Transverse colon (tissue), 4 donors: ENCODE results near the gene APCDD1. TPM values are rescaled to one million over a fixed set of nuclear protein-coding genes. Genes with fewer than 3 reads are reported as not detected.

Experiments
- DNase-seq: peaks from one replicate; pipeline ENCODE4 v3.0.0-alpha.2; 2019
- H3K27ac ChIP-seq, 4 donors: fragments of 200-600 bp; sonication (generic); 2 replicates each; pipeline ENCODE4 v1.5.1; 2016 to 2018; ENCODE audit warnings: inconsistent platforms in 4 of 4
- H3K27me3 ChIP-seq: fragments of 200-600 bp; sonication (generic); 2 replicates; pipeline ENCODE4 v1.5.1; 2017; ENCODE audit warnings: inconsistent platforms
- H3K36me3 ChIP-seq, 4 donors: fragments of 200-600 bp; sonication (generic); 2 replicates each; pipeline ENCODE4 v1.5.1; 2017 to 2019; ENCODE audit warnings: inconsistent platforms in 4 of 4
- H3K4me1 ChIP-seq, 4 donors: fragments of 200-600 bp; sonication (generic); 2 replicates each; pipeline ENCODE4 v1.5.1; 2017 to 2020; ENCODE audit warnings: inconsistent platforms in 4 of 4
- H3K4me3 ChIP-seq, 4 donors: fragments of 200-600 bp; sonication (generic); 1 replicate in 1 of 4; 2 replicates in 3 of 4; pipeline versions ENCODE4 v1.5.1 to v1.6.1; 2017 to 2019; ENCODE audit warnings: inconsistent platforms in 4 of 4
- H3K9me3 ChIP-seq, 2 donors: fragments of 200-600 bp; sonication (generic); 2 replicates each; pipeline ENCODE4 v1.5.1; 2017 to 2019; ENCODE audit warnings: inconsistent platforms in 2 of 2
- EP300 ChIP-seq: sonication (generic); formaldehyde crosslinking; IDR thresholded peaks from one replicate; pipeline ENCODE4 v1.6.1; 2017; ENCODE audit warnings: antibody characterized with exemption, low read depth
- POLR2A ChIP-seq: fragments of 450-650 bp; IDR thresholded peaks from one replicate; pipeline ENCODE4 v1.6.1; 2016; ENCODE audit warnings: antibody characterized with exemption, mild to moderate bottlenecking, moderate library complexity
- POLR2AphosphoS5 ChIP-seq, 3 donors: sonication (generic); formaldehyde crosslinking; IDR thresholded peaks; one replicate each; pipeline ENCODE4 v1.6.1; 2016; ENCODE audit warnings: antibody characterized with exemption in 3 of 3
- WGBS, 2 donors: methylation state at CpG; one replicate each; pipeline ENCODE4 v1.1.5; 2018; ENCODE audit warnings: low coverage in 1 of 2; 5-methylcytosine and 5-hydroxymethylcytosine counted together
- in situ Hi-C, 4 donors: fragments of 200-750 bp; cut with MboI; loops; one replicate each; pipeline versions ENCODE4 v1.15.0 to v1.15.1; 2017; ENCODE audit warnings: low sequenced_read_pairs in 3 of 4, low pct_ligation_motif_present in 1 of 4, low pct_unique_long_range_greater_than_20kb in 1 of 4
- intact Hi-C: fragments of 100-400 bp; cut with DNase I; formaldehyde crosslinking; loops from one replicate; pipeline ENCODE4 v1.15.1; 2023; ENCODE audit warnings: low total_unique reads
- total RNA-seq, 4 donors: library from RNA; depleted of rRNA; stranded (reverse); fragments of >200 nt; gene quantifications; one replicate each; pipeline ENCODE4 v1.1.0, GENCODE V29; 2016
- TF ChIP-seq, protein P1 (sequence below), 5 experiments: fragments of 200-600 bp in 3 of 5; fragments of 450-650 bp in 2 of 5; sonication (generic) in 3 of 5; IDR thresholded peaks; 1 replicate in 2 of 5; 2 replicates in 3 of 5; pipeline ENCODE4 v1.5.1; 2016 to 2017; ENCODE audit warnings: antibody characterized with exemption in 5 of 5, inconsistent platforms in 3 of 5, mild to moderate bottlenecking in 2 of 5, moderate library complexity in 1 of 5

Gene APCDD1
- total RNA-seq, 4 donors from 2014 or later: 2.6 to 10.8 (median 8.3) TPM

DNA sequence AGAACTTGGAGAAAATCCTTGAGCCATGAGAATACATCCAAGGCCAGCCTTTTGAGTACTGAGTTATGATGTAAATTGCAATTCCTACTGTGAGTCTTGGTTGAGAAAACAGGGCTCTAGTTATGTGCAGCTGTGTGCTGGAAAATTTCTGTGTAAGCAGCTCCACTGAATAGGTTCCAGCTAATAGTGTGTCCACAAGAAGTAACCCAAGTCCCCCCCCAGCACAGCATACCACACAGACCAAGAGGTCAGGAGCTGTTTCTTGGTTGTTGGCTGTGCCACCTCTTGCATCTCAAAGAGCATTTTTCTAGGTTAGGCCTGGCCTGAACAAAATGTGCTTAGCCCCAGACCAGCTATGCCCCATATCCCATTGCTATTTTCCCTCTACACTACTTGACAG is 36.8 kb upstream of the APCDD1 start:
- Histone ChIP-seq H3K27ac (no peak overlapping the region), H3K9me3 (no peaks in the 10 kb centered on the region), H3K36me3 (no peaks in the 10 kb centered on the region), H3K4me3 (no peak overlapping the region), H3K27me3 (no peaks in the 10 kb centered on the region), H3K4me1 (no peaks in the 10 kb centered on the region)
- TF ChIP-seq POLR2AphosphoS5 (IDR thresholded peaks at IDR 0.05) (no peak), POLR2A (no peak), EP300 (no peak)
- TF ChIP-seq, protein P1, sequence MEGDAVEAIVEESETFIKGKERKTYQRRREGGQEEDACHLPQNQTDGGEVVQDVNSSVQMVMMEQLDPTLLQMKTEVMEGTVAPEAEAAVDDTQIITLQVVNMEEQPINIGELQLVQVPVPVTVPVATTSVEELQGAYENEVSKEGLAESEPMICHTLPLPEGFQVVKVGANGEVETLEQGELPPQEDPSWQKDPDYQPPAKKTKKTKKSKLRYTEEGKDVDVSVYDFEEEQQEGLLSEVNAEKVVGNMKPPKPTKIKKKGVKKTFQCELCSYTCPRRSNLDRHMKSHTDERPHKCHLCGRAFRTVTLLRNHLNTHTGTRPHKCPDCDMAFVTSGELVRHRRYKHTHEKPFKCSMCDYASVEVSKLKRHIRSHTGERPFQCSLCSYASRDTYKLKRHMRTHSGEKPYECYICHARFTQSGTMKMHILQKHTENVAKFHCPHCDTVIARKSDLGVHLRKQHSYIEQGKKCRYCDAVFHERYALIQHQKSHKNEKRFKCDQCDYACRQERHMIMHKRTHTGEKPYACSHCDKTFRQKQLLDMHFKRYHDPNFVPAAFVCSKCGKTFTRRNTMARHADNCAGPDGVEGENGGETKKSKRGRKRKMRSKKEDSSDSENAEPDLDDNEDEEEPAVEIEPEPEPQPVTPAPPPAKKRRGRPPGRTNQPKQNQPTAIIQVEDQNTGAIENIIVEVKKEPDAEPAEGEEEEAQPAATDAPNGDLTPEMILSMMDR (IDR thresholded peaks at IDR 0.05): no peak
- intact Hi-C loops: no loop called here
- in situ Hi-C loops: loop anchor here in 1 of 4 donors (25.0 kb wide), 1 partner anchor 95 kb away; no protein-coding TSS in a partner anchor
- no peak for DNase-seq

DNA sequence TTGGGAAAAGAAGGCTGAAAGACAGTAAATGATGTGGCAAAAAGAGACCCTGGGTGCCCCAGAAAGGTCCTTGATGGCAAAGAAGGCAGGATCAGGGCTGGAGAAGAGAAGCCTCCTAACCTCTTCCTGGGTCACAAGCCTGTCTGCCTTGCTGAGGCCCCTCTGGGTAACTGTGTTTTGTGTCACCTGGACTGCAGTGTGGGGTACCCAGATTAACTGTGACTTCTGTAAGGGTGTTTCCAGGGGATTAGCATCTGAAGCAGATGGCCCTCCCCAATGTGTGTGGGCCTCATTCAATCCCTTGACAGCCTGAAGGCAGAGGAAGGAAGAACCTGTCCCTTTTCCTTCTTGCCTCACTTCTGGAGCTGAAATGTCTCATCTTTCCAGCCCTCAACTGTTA is 35.6 kb upstream of the APCDD1 start:
- H3K4me1 ChIP-seq: no peaks in the 10 kb centered on the region
- H3K36me3 ChIP-seq: no peaks in the 10 kb centered on the region
- no peak for DNase-seq
- in situ Hi-C loops (loop anchor here in 1 of 4 donors (25.0 kb wide), 1 partner anchor 93 kb away; no protein-coding TSS in a partner anchor), intact Hi-C loops (no loop called here)
- no peaks in the 10 kb centered on the region for H3K9me3 ChIP-seq
- no peak overlapping the region for H3K4me3 ChIP-seq
- no peak overlapping the region for H3K27ac ChIP-seq
- TF ChIP-seq POLR2AphosphoS5 (IDR thresholded peaks at IDR 0.05) (no peak), POLR2A (no peak), EP300 (no peak)
- TF ChIP-seq, protein P1 (IDR thresholded peaks at IDR 0.05): no peak
- H3K27me3 ChIP-seq: no peaks in the 10 kb centered on the region

DNA sequence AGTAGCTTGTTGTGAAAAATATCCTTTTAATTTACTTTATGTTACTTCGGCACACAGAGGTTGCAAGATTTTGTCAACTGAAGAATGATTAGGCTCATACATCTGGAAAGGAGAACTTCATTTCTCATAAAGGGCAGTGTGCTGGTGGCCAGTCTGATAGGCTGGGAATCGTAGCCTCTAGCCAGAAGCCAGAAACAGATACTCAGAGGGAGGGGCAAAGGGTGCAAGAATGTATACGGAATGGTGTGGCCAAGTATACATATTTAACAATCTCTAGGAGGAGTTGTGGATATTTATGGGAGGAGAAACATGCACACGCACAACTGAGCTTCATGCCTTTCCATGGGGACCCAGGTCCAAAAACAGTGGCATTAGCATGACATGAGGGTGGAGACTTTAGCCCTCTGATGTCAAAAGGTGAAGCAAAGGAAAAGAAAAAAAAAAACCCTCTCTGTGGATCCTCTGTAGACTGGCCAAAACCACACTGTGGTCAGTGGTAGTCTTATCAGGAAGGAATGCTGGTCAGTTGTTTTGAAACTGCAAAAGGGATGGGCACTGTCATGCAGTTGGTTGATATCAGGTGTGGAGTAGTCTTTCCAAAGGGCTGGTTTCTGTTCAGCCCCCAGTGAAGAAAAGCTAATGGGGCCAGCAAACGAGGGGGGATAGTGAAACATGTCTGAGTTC is 34.9 kb upstream of the APCDD1 start:
- Histone ChIP-seq H3K36me3 (no peaks in the 10 kb centered on the region), H3K27ac (no peak overlapping the region), H3K27me3 (no peaks in the 10 kb centered on the region), H3K4me1 (no peaks in the 10 kb centered on the region), H3K9me3 (no peaks in the 10 kb centered on the region), H3K4me3 (no peak overlapping the region)
- TF ChIP-seq, protein P1 (IDR thresholded peaks at IDR 0.05): no peak
- TF ChIP-seq POLR2A: no peak
- TF ChIP-seq POLR2AphosphoS5 (IDR thresholded peaks at IDR 0.05): no peak
- no peak for TF ChIP-seq EP300
- intact Hi-C loops (no loop called here), in situ Hi-C loops (loop anchor here in 1 of 4 donors (25.0 kb wide), 1 partner anchor 93 kb away; no protein-coding TSS in a partner anchor)
- DNase-seq: no peak
- 82 to 86% methylated on average over 5 of the region's 5 CpGs for WGBS, 2 donors

DNA sequence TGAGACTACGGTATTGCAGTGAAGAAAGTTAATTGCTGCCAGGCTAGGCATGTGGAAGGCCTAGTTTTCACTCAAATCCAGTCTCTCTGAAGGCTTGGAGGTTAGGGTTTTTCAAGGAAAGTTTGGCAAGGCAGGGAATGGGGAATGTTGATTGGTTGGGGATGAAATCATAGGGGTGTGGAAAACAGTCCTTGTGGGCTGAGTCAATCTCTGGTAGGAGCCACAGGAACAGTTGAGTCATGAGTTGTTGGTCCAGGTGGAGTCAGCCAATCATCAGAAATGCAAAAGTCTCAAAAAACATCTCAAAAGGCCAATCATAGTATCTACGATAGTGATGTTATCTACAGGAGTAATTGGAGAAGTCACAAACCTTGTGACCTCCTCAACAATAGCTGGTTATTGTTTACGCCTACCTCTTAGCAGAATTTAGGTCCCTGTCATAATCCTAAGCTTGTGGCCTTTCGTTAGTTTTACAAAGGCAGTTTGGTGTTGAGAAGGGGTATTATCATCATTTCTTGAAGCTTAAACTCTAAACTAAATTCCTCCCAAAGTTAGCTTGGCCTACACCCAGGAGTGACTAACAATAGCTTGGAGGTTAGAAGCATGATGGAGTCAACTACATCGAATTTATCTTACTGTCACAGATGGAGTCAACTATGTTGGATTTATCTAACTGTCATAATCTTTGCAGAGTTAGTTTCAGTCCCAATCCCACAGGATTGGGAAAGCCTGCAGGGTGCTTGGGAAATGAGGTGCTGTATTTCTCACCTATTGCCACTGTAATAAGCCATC is 33.7 kb upstream of the APCDD1 start:
- H3K4me3 ChIP-seq: no peak overlapping the region
- H3K4me1 ChIP-seq: no peaks in the 10 kb centered on the region
- 83 to 89% methylated on average over 5 of the region's 5 CpGs for WGBS, 2 donors
- H3K27me3 ChIP-seq: no peaks in the 10 kb centered on the region
- no peaks in the 10 kb centered on the region for H3K9me3 ChIP-seq
- intact Hi-C loops (no loop called here), in situ Hi-C loops (loop anchor here in 1 of 4 donors (25.0 kb wide), 1 partner anchor 92 kb away; no protein-coding TSS in a partner anchor)
- TF ChIP-seq, protein P1 (IDR thresholded peaks at IDR 0.05): no peak
- TF ChIP-seq POLR2AphosphoS5 (IDR thresholded peaks at IDR 0.05) (no peak), POLR2A (no peak), EP300 (no peak)
- no peak overlapping the region for H3K27ac ChIP-seq
- no peaks in the 10 kb centered on the region for H3K36me3 ChIP-seq
- no peak for DNase-seq
